ENCODE data around the gene RBMS2.

The RBMS2 gene

DNA sequence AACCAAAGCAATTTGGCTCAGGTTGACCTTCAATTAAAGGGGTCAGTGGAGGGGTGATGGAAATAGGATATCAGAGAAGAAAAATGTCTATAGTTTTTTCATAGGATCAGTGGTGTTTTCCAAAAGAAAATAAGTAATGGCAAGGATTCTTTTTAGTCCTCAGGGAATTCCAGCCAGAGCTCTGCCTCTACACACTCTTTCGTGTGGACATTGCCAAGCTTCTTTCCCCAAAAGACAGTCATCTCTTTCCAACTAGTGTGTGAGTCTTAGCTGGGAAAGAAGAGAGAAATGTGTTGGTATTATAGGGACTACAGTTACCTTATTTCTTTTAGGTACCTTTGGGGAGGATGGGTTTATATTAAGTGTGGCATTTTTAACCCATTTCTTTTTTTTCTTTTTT, 46.5 kb downstream of the RBMS2 start:
- TF ChIP-seq FOXP2 (optimal IDR thresholded peaks at IDR 0.05; ENCODE audit: borderline replicate concordance, extremely low read depth, extremely low read length, insufficient read depth), result no peak
- no peak for TF ChIP-seq TAF1 (IDR thresholded peaks at IDR 0.05; ENCODE audit: borderline replicate concordance, insufficient read depth, low read length)
- no peak for TF ChIP-seq POLR2AphosphoS5 (IDR thresholded peaks at IDR 0.05; ENCODE audit: low read depth, low read length)
- TF ChIP-seq SIN3A (IDR thresholded peaks at IDR 0.05; ENCODE audit: borderline replicate concordance, insufficient read depth, low read length), result no peak
- TF ChIP-seq REST (IDR thresholded peaks at IDR 0.05; ENCODE audit: insufficient read depth in 1 of 2, low read depth in 2 of 2, low read length in 2 of 2), result no peak

- TF ChIP-seq SIN3A (IDR thresholded peaks at IDR 0.05; ENCODE audit: borderline replicate concordance, insufficient read depth, low read length) (no peak), FOXP2 (optimal IDR thresholded peaks at IDR 0.05; ENCODE audit: borderline replicate concordance, extremely low read depth, extremely low read length, insufficient read depth) (no peak), TAF1 (IDR thresholded peaks at IDR 0.05; ENCODE audit: borderline replicate concordance, insufficient read depth, low read length) (no peak)
Measured at GRCh38 chr12:56571121-56571520, 49.5 kb downstream of the RBMS2 start.

- TF ChIP-seq POLR2AphosphoS5 (IDR thresholded peaks at IDR 0.05; ENCODE audit: low read depth, low read length), result no peak
- no peak for TF ChIP-seq TAF1 (IDR thresholded peaks at IDR 0.05; ENCODE audit: borderline replicate concordance, insufficient read depth, low read length)
- no peak for TF ChIP-seq FOXP2 (optimal IDR thresholded peaks at IDR 0.05; ENCODE audit: borderline replicate concordance, extremely low read depth, extremely low read length, insufficient read depth)
- TF ChIP-seq SIN3A (IDR thresholded peaks at IDR 0.05; ENCODE audit: borderline replicate concordance, insufficient read depth, low read length), result no peak
- no peak for TF ChIP-seq REST (IDR thresholded peaks at IDR 0.05; ENCODE audit: insufficient read depth in 1 of 2, low read depth in 2 of 2, low read length in 2 of 2)
Measured at GRCh38 chr12:56572288-56572687, 50.7 kb downstream of the RBMS2 start.

DNA sequence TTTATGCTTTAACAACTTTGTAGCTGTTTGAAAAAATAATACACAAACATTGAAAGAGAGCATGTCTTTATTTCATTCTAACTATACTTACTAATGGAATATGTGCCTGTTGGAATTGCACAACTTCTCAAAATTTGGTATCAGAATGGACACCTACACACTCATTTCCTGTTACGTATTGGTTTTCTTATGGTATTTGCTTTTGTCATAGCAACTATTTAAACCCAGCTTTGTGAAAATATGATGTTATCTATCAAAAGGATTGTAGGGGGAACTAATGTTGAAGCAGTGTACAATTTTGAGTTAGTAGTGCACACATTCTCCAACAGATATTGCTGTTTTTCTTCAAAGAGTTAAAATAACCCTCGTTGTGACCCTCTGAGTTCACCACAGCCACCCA, 52.6 kb downstream of the RBMS2 start:
- no peak for TF ChIP-seq REST (IDR thresholded peaks at IDR 0.05; ENCODE audit: insufficient read depth in 1 of 2, low read depth in 2 of 2, low read length in 2 of 2)
- TF ChIP-seq POLR2AphosphoS5 (IDR thresholded peaks at IDR 0.05; ENCODE audit: low read depth, low read length), result no peak
- TF ChIP-seq FOXP2 (optimal IDR thresholded peaks at IDR 0.05; ENCODE audit: borderline replicate concordance, extremely low read depth, extremely low read length, insufficient read depth), result no peak
- no peak for TF ChIP-seq SIN3A (IDR thresholded peaks at IDR 0.05; ENCODE audit: borderline replicate concordance, insufficient read depth, low read length)
- no peak for TF ChIP-seq TAF1 (IDR thresholded peaks at IDR 0.05; ENCODE audit: borderline replicate concordance, insufficient read depth, low read length)

DNA sequence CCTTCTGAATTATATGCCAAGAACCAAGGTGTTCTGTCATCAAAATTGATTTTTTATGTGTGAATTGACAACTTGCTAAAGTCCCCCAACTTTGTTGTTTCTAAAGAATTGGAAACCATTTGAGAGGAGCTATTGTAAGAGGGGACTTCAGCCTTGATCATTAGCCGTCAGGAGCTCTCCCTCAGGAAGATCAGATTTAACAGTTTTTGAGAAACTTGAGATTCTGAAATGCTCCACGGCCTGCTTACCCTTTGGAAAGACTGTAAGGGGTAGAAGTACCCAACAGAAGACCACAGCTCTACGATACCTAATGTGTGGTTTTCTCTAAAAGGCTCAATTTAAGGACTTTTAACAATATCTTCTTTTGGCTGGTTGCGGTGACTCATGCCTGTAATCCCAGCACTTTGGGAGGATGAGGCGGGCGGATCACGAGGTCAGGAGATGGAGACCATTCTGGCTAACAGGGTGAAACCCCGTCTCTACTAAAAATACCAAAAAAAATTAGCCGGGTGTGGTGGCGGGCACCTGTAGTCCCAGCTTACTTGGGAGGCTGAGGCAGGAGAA, 57.4 kb downstream of the RBMS2 start:
- TF ChIP-seq TAF1 (IDR thresholded peaks at IDR 0.05; ENCODE audit: borderline replicate concordance, insufficient read depth, low read length), result no peak
- TF ChIP-seq REST (IDR thresholded peaks at IDR 0.05; ENCODE audit: insufficient read depth in 1 of 2, low read depth in 2 of 2, low read length in 2 of 2), result no peak
- TF ChIP-seq SIN3A (IDR thresholded peaks at IDR 0.05; ENCODE audit: borderline replicate concordance, insufficient read depth, low read length), result no peak
- no peak for TF ChIP-seq FOXP2 (optimal IDR thresholded peaks at IDR 0.05; ENCODE audit: borderline replicate concordance, extremely low read depth, extremely low read length, insufficient read depth)
- no peak for TF ChIP-seq POLR2AphosphoS5 (IDR thresholded peaks at IDR 0.05; ENCODE audit: low read depth, low read length)
